Bronchial epithelial cell (primary cell): ENCODE measurements around the gene SLITRK4. TPM values are rescaled to one million over a fixed set of nuclear protein-coding genes. Genes with fewer than 3 reads are reported as not detected.

Experiments
- DNase-seq: peaks from one replicate; pipeline ENCODE4 v3.0.0-alpha.2; 2010; ENCODE audit warnings: low read depth
- FAIRE-seq: peaks from 2 replicates; lab custom pipeline; 2011; peaks lifted over from hg19 to GRCh38; lab: Jason Lieb, UNC
- H3K27me3 ChIP-seq: 2 replicates; pipeline ENCODE4 v1.5.1; 2011; ENCODE audit warnings: low read length; ENCODE audit not compliant: control insufficient read depth, insufficient read depth
- H3K36me3 ChIP-seq: 2 replicates; pipeline ENCODE4 v1.5.1; 2011; ENCODE audit warnings: low read length; ENCODE audit not compliant: control insufficient read depth, insufficient read depth
- H3K4me3 ChIP-seq: 2 replicates; pipeline ENCODE4 v1.5.1; 2011; ENCODE audit warnings: mild to moderate bottlenecking, low read depth, low read length, control low read depth
- CTCF ChIP-seq: IDR thresholded peaks from 2 replicates; pipeline ENCODE4 v1.5.1; 2011; ENCODE audit warnings: mild to moderate bottlenecking, moderate library complexity, low read length, control low read depth, inconsistent platforms; ENCODE audit not compliant: insufficient read depth, severe bottlenecking
- total RNA-seq: library from RNA; depleted of rRNA; stranded (reverse); fragments of >200 nt; gene quantifications from 2 replicates; pipeline ENCODE4 v1.2.1, GENCODE V29; 2014

Gene SLITRK4
- total RNA-seq, 1 donor from 2014 or later, result under 0.01 TPM

- no peak for DNase-seq
- Histone ChIP-seq H3K27me3 (peaks cover 6% of the 10 kb centered on the region), H3K4me3 (no peak overlapping the region), H3K36me3 (no peaks in the 10 kb centered on the region)
- FAIRE-seq, result no peak
- TF ChIP-seq CTCF, result no peak
Observed at GRCh38 chrX:143634663-143635455, 1.0 kb downstream of the SLITRK4 start.

GRCh38 chrX:143634309-143634662 lies 1.6 kb downstream of the SLITRK4 start:
- H3K27me3 ChIP-seq, result peaks cover 6% of the 10 kb centered on the region
- H3K4me3 ChIP-seq, result no peak overlapping the region
- H3K36me3 ChIP-seq, result no peaks in the 10 kb centered on the region
- DNase-seq, result no peak
- TF ChIP-seq CTCF, result no peak
- no peak for FAIRE-seq

- Histone ChIP-seq H3K4me3 (no peak overlapping the region), H3K27me3 (peaks cover 6% of the 10 kb centered on the region), H3K36me3 (no peaks in the 10 kb centered on the region)
- FAIRE-seq, result no peak
- no peak for DNase-seq
- no peak for TF ChIP-seq CTCF
Observed at GRCh38 chrX:143633461-143634308, 2.2 kb downstream of the SLITRK4 start.

GRCh38 chrX:143632625-143633410 lies 3.1 kb downstream of the SLITRK4 start:
- Histone ChIP-seq H3K27me3 (peaks cover 6% of the 10 kb centered on the region), H3K4me3 (no peak overlapping the region), H3K36me3 (no peaks in the 10 kb centered on the region)
- FAIRE-seq (no peak), DNase-seq (no peak)
- no peak for TF ChIP-seq CTCF

DNA sequence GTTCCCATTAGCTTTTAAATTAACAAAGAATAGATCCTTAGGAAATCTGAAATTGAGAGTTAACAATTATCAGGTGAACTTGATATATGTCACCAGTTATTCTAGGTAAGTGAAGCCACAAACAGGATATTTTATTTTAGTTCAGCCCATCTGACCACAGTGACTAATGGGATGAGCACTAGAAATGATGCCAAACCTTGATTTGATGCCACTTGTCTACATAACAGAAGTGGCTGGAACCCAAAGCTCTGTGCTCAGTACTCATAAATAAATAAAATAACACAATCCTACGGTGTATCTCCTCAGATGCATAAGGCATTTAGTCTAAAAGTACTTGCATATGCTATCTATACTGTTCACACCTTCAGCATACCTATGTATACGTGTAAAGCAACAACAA lies 12.2 kb downstream of the SLITRK4 start:
- no peak for TF ChIP-seq CTCF
- H3K36me3 ChIP-seq, result no peaks in the 10 kb centered on the region
- no peaks in the 10 kb centered on the region for H3K27me3 ChIP-seq
- no peak for FAIRE-seq
- H3K4me3 ChIP-seq, result no peak overlapping the region
- no peak for DNase-seq
